GM20000 (cell line): Measurements from ENCODE around the gene RABL3.

ENCODE experiments used
- DNase-seq: peaks from one replicate; pipeline ENCODE4 v3.0.0; 2012; ENCODE audit warnings: low spot score
- CTCF ChIP-seq: IDR thresholded peaks from 2 replicates; pipeline ENCODE4 v1.5.1; 2012; ENCODE audit warnings: mild to moderate bottlenecking, control low read depth; ENCODE audit errors: extremely low read depth, missing control alignments

RABL3 gene

GRCh38 chr3:120670576-120670975, 71.7 kb downstream of the RABL3 start:
- TF ChIP-seq CTCF, result no peak
- no peak for DNase-seq

GRCh38 chr3:120664926-120665325, 77.4 kb downstream of the RABL3 start:
- no peak for TF ChIP-seq CTCF

GRCh38 chr3:120661945-120662344, 80.4 kb downstream of the RABL3 start:
- TF ChIP-seq CTCF, result no peak
- no peak for DNase-seq

More at GRCh38 chr3:120664926-120665325, 77.4 kb downstream of the RABL3 start:
- DNase-seq, result no peak

GRCh38 chr3:120661106-120661905, 81.0 kb downstream of the RABL3 start:
- no peak for TF ChIP-seq CTCF
- DNase-seq, result no peak

GRCh38 chr3:120659834-120660233, 82.5 kb downstream of the RABL3 start:
- no peak for TF ChIP-seq CTCF

GRCh38 chr3:120659285-120659684, 83.0 kb downstream of the RABL3 start:
- DNase-seq, result no peak
- no peak for TF ChIP-seq CTCF

More at GRCh38 chr3:120659834-120660233, 82.5 kb downstream of the RABL3 start:
- no peak for DNase-seq

GRCh38 chr3:120652896-120653545, 89.3 kb downstream of the RABL3 start:
- no peak for TF ChIP-seq CTCF
- no peak for DNase-seq
